ENCODE measurements around the gene RLF. TPM values are rescaled to one million over a fixed set of nuclear protein-coding genes. Genes with fewer than 3 reads are reported as not detected.

Gene RLF
- total and polyA plus RNA-seq, 10 of the 15 experiments (the other 5 are each of a cell fraction or from before 2014, with no cell fraction given): 2.0 to 19.8 (median 8.7) TPM

DNA sequence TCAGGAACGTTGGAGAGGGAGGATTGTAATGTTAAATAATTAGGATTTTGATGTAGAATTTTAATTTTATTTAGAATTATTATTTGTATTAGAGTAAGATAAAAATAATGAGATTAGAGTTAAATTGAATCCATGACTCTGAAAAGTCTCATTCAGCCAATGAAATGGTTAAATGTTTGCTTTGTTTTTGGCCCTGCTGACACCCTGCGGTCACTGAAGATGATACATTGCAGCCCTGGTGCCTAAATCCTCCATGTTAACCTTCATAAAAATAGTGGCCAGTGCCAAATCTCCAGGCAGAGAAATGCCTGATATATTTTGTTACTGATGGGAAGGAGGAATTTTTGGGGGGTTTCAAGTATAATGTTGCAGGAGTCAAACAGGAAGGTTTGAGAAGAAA lies 27.3 kb upstream of the RLF start:
- no peak overlapping the region for H3K4me2 ChIP-seq (ENCODE audit: control insufficient read depth, insufficient read depth)
- H3K9me3 ChIP-seq (replicated peaks; ENCODE audit: control insufficient read depth, insufficient read depth, low read length): no peaks in the 10 kb centered on the region; the same call in 1 of the 3 replicates
- no peaks in the 10 kb centered on the region; a peak in 1 of 4 replicates for H3K27me3 ChIP-seq (replicated peaks in 1 of 2; ENCODE audit: control insufficient read depth in 2 of 2, insufficient read depth in 2 of 2, low read length in 1 of 2)
- no peaks in the 10 kb centered on the region for H3K79me2 ChIP-seq (ENCODE audit: control insufficient read depth, insufficient read depth, low read length)
- no peaks in the 10 kb centered on the region for H4K20me1 ChIP-seq (ENCODE audit: control insufficient read depth, insufficient read depth)
- POLR2A ChIA-PET: interaction anchor here (0.6 kb wide), 1 partner anchor 205 kb away, joined by 3 read pairs; no protein-coding TSS in a partner anchor
- 42% methylated on average over 2 of the region's 2 CpGs for WGBS (ENCODE audit: insufficient coverage, insufficient replicate concordance, low lambda C conversion rate, missing lambda C conversion rate)
- SMC1A ChIA-PET (ENCODE audit: uncharacterized antibody, unreplicated experiment): no interaction called here
- TF ChIP-seq, protein P1, sequence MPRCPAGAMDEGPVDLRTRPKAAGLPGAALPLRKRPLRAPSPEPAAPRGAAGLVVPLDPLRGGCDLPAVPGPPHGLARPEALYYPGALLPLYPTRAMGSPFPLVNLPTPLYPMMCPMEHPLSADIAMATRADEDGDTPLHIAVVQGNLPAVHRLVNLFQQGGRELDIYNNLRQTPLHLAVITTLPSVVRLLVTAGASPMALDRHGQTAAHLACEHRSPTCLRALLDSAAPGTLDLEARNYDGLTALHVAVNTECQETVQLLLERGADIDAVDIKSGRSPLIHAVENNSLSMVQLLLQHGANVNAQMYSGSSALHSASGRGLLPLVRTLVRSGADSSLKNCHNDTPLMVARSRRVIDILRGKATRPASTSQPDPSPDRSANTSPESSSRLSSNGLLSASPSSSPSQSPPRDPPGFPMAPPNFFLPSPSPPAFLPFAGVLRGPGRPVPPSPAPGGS (IDR thresholded peaks at IDR 0.05; ENCODE audit: borderline replicate concordance, insufficient read depth, low read depth, low read length, poor library complexity, severe bottlenecking): no peak
- TF ChIP-seq TARDBP (IDR thresholded peaks at IDR 0.05; ENCODE audit: borderline replicate concordance): no peak
- TF ChIP-seq KAT2A (conservative IDR thresholded peaks at IDR 0.05; ENCODE audit: control insufficient read depth, low read depth, low read length): no peak
- no peak for TF ChIP-seq RBBP5 (conservative IDR thresholded peaks at IDR 0.05)
- TF ChIP-seq, protein P2, sequence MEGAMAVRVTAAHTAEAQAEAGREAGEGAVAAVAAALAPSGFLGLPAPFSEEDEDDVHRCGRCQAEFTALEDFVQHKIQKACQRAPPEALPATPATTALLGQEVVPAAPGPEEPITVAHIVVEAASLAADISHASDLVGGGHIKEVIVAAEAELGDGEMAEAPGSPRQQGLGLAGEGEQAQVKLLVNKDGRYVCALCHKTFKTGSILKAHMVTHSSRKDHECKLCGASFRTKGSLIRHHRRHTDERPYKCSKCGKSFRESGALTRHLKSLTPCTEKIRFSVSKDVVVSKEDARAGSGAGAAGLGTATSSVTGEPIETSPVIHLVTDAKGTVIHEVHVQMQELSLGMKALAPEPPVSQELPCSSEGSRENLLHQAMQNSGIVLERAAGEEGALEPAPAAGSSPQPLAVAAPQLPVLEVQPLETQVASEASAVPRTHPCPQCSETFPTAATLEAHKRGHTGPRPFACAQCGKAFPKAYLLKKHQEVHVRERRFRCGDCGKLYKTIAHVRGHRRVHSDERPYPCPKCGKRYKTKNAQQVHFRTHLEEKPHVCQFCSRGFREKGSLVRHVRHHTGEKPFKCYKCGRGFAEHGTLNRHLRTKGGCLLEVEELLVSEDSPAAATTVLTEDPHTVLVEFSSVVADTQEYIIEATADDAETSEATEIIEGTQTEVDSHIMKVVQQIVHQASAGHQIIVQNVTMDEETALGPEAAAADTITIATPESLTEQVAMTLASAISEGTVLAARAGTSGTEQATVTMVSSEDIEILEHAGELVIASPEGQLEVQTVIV (IDR thresholded peaks at IDR 0.05; ENCODE audit: borderline replicate concordance, partially characterized antibody): no peak
- no peak for TF ChIP-seq RELA (IDR thresholded peaks at IDR 0.05; ENCODE audit: borderline replicate concordance, partially characterized antibody)
- no peak for TF ChIP-seq NBN (IDR thresholded peaks at IDR 0.05)
- TF ChIP-seq, protein P3, sequence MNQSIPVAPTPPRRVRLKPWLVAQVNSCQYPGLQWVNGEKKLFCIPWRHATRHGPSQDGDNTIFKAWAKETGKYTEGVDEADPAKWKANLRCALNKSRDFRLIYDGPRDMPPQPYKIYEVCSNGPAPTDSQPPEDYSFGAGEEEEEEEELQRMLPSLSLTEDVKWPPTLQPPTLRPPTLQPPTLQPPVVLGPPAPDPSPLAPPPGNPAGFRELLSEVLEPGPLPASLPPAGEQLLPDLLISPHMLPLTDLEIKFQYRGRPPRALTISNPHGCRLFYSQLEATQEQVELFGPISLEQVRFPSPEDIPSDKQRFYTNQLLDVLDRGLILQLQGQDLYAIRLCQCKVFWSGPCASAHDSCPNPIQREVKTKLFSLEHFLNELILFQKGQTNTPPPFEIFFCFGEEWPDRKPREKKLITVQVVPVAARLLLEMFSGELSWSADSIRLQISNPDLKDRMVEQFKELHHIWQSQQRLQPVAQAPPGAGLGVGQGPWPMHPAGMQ (IDR thresholded peaks at IDR 0.05; ENCODE audit: borderline replicate concordance): no peak
- TF ChIP-seq, protein P4, sequence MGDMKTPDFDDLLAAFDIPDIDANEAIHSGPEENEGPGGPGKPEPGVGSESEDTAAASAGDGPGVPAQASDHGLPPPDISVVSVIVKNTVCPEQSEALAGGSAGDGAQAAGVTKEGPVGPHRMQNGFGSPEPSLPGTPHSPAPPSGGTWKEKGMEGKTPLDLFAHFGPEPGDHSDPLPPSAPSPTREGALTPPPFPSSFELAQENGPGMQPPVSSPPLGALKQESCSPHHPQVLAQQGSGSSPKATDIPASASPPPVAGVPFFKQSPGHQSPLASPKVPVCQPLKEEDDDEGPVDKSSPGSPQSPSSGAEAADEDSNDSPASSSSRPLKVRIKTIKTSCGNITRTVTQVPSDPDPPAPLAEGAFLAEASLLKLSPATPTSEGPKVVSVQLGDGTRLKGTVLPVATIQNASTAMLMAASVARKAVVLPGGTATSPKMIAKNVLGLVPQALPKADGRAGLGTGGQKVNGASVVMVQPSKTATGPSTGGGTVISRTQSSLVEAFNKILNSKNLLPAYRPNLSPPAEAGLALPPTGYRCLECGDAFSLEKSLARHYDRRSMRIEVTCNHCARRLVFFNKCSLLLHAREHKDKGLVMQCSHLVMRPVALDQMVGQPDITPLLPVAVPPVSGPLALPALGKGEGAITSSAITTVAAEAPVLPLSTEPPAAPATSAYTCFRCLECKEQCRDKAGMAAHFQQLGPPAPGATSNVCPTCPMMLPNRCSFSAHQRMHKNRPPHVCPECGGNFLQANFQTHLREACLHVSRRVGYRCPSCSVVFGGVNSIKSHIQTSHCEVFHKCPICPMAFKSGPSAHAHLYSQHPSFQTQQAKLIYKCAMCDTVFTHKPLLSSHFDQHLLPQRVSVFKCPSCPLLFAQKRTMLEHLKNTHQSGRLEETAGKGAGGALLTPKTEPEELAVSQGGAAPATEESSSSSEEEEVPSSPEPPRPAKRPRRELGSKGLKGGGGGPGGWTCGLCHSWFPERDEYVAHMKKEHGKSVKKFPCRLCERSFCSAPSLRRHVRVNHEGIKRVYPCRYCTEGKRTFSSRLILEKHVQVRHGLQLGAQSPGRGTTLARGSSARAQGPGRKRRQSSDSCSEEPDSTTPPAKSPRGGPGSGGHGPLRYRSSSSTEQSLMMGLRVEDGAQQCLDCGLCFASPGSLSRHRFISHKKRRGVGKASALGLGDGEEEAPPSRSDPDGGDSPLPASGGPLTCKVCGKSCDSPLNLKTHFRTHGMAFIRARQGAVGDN (IDR thresholded peaks at IDR 0.05): no peak
- TF ChIP-seq JUNB (IDR thresholded peaks at IDR 0.05): no peak
- TF ChIP-seq NFYA (IDR thresholded peaks at IDR 0.05; ENCODE audit: borderline replicate concordance, low read depth, low read length): no peak
- no peak for TF ChIP-seq NR2C2 (IDR thresholded peaks at IDR 0.05; ENCODE audit: borderline replicate concordance, control insufficient read depth, insufficient read length, low read depth)
- TF ChIP-seq FOS (IDR thresholded peaks at IDR 0.05; ENCODE audit: borderline replicate concordance, extremely low read depth, insufficient read length): no peak
- TF ChIP-seq ATF7 (IDR thresholded peaks at IDR 0.05; ENCODE audit: low read depth): no peak
- in situ Hi-C loops (cut with MboI) (no loop called here), intact Hi-C loops (cut with micrococcal nuclease; ENCODE audit: unreplicated experiment) (no loop called here)
- H3K4me1 ChIP-seq (ENCODE audit: control insufficient read depth, insufficient read depth, low read length): no peaks in the 10 kb centered on the region
- H3K9ac ChIP-seq (ENCODE audit: control insufficient read depth, insufficient read depth, low read length): no peak overlapping the region
- FAIRE-seq (no peak), ATAC-seq (no peak), DNase-seq (ENCODE audit: low read depth, low spot score) (no peak)
- no peaks in the 10 kb centered on the region for H3K36me3 ChIP-seq (ENCODE audit: control insufficient read depth in 2 of 2, insufficient read depth in 2 of 2, low read length in 1 of 2)
- H2AFZ ChIP-seq (ENCODE audit: control insufficient read depth, low read depth, low read length): no peak overlapping the region
- no peak overlapping the region for H3K4me3 ChIP-seq
- CTCF ChIA-PET: interaction anchor here (1.9 kb wide), 1 partner anchor 10 kb away, joined by 7 read pairs; no protein-coding TSS in a partner anchor
- BruUV-seq (replicated peaks): no TSS peak
- H3K27ac ChIP-seq (ENCODE audit: control insufficient read depth, insufficient read depth): no peak overlapping the region
- RAD21 ChIA-PET (ENCODE audit: unreplicated experiment): no interaction called here

Measured in GM12878 (cell line).